HG02840 (cell line): Measurements from ENCODE around the gene RPTOR.

Source experiments
- ATAC-seq: cut with Tn5 transposase; IDR thresholded peaks from one replicate; pipeline ENCODE4 v1.9.1; 2021; ENCODE audit warnings: mild to moderate bottlenecking, moderate library complexity, moderate number of reproducible peaks; ENCODE audit not compliant: unreplicated experiment, low FRiP score

Gene RPTOR

DNA sequence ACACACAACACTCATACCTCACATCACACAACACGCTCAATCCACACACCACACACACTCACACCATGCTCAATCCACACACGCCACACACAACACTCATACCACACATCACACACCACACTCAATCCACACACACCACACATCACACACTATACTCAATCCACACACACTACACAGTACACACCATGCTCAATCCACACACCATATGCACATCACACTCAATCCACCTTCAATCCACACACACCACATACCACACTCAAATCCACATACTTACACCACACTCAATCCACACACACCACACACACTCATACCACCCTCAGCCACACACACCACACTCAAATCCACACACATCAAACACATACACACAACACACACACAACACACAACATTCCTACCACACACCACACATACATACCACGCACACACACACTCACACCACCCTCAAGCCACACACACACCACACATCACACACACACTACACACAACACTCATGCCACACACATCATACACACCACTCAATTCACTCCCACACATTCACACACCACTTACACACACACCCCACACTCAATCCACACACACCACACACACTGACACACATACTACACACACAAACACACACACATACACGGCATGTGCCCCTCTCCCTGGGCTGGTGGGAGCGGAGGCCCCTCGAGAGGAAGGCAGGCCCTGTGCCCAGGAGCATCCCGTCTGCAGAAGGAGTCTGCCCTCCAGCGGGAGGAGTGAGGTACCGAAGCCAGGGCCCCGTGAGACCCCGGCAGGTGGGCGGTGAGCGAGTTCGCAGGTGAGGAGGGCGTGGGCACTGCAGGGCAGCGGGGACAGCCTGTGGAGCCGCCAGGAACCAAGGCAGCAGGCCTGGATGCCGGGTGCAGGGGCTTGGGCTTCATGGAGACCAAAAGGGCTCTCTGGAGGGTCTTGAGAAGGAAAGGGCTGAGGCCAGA lies 33.1 kb upstream of the RPTOR start:
- ATAC-seq, result no peak

DNA sequence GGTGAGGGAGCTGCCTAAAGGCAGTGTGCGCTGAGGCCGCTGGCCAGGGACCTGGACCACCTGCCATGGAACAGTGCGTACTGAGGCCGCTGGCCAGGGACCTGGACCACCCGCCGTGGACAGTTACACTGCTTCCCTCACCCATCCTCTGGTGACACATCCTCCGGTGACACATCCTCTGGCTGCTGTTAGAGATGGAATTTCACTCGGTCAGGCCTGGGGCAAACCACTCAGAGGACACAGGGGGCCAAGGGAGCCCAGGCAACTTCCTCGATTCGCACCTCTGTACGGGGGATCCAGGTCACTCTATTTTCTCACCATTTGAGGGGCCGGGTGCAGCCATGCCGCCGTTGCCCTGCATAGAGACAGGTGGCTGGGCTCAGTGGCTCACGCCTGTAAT lies 32.4 kb upstream of the RPTOR start:
- ATAC-seq, result no peak

DNA sequence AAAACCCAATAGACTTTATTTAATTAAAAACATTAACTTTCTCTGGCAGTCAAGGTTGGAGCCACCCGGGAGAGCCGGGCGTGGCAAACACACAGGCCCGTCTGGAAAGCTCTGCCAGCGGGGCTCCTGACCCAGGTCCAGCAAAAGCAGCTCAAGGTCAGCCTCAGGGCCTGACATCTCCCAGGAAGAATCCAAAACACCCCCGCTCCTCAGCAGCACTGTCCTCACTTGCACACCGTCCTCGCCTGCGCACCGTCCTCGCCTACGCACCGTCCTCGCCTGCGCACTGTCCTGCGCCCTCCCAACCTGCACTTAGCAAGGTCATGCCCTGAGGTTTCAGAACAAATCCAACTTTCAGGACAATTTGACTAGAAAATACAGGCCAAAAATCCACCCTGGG lies 31.4 kb upstream of the RPTOR start:
- no peak for ATAC-seq

DNA sequence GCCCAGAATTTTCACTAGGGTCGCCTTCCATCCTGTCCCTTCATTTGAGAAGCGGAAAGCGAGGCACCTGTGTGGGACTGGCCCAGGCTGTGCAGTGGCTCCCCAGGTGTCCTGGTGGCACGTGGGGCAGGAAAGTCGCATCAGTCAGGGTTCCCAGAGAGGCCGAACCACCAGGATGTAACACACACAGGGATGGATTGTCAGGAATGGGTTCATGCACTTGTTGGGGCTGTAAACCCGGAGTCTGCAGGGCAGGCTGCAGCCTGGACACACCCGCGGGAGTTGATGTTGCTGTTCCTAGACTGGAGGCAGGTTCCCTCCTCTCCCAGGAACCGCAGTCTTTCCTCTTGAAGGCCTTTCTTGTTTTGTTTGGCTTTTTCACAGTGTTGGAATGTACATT lies 30.7 kb upstream of the RPTOR start:
- ATAC-seq, result no peak

DNA sequence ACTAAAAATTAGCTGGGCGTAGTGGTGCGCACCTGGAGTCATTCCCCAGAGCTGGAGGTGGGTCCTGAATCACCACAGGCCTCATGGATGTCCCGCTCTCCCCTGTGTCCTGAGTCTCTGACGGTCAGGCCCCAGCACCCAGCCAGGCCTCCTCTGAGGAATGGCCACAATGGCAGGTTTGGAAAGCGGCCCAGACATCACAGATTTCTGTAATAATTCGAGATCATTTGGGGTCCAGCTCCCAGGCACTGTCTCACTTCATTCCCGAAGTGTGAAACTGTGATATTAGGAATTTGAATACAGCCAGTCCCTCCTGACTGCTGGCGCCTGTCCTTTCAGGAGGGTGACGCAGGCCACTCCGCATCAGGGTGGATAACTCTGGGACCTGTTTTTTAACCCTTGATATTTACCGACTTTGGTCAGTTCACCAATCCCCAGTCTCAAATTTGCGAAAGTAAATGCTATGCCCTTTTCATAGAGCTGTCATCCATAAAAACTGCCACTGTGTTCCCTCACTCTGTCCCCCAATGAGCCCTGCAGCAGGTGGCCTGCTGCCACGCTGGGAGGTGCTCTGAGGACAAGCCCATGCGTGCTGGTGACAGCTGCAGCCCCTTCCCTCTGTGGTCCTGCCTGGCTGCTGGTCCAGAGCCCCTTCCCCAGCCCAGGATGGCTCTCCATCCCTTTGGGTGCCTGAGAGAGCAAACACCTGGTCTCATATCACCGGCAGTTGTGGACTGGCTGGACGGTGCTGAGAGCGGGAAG lies 28.3 kb upstream of the RPTOR start:
- ATAC-seq, result no peak

DNA sequence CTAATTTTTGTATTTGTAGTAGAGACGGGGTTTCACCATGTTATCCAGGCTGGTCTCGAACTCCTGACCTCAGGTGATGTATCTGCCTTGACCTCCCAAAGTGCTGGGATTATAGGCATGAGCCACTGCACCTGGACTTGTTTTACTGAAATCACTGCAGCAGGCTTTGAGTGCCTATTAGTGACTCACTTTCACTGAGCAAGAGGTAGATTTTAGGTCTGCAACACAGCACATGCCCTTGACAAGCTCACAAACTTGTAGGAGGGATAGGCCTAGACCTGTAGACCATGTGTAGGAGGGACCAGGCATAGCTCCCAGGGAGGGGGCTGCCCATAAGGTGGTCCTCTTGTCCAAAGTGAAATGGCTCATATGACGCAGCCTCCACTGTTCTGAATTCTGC lies 27.0 kb upstream of the RPTOR start:
- no peak for ATAC-seq

DNA sequence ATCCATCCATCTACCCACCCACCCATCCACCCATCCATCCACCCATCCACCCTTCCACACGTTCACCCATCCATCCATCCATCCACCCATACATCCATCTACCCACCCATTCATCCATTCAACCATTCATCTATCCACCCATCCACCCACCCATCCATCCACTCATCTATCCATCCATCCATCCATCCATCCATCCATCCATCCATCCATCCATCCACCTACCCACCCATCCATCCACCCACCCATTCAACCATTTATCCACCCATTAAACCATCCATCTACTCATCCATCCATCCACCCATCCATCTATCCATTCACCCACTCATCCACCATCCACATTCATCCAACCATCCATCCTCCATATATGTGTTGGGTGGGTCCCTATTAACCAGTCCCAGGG lies 26.2 kb upstream of the RPTOR start:
- ATAC-seq, result no peak

DNA sequence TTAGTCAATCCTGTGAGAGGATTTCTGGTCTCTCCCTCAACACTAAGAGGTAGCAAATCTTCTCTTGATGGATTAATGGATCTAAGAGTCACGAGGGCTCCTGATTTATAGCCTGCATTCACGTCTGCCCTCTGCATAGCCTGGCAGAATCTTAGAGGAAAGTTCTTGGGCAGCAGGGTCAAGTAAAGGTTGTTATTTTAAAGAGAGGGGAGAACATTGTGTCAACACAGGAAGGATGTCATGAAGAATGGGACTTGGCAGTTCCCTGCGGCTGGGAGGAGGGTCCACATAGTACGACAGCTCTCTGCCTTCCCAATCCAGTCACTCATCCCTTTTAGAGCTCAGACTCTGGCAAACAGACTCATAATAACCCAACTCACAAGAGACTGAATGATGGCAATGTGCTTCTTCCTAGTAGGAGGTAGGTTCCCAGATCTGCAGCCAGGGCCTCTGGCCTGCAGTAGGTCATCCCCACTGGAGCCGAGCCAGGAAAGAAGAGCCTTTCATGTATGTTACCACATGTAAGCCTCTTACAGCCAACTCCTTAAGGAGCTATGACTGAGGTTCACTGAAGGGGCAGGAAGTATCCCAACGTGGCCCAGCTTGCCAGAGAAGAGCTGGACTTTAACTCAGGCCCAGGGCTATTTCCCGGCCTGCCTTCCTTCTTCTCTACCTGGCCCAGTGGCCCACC lies 25.4 kb upstream of the RPTOR start:
- ATAC-seq, result no peak

DNA sequence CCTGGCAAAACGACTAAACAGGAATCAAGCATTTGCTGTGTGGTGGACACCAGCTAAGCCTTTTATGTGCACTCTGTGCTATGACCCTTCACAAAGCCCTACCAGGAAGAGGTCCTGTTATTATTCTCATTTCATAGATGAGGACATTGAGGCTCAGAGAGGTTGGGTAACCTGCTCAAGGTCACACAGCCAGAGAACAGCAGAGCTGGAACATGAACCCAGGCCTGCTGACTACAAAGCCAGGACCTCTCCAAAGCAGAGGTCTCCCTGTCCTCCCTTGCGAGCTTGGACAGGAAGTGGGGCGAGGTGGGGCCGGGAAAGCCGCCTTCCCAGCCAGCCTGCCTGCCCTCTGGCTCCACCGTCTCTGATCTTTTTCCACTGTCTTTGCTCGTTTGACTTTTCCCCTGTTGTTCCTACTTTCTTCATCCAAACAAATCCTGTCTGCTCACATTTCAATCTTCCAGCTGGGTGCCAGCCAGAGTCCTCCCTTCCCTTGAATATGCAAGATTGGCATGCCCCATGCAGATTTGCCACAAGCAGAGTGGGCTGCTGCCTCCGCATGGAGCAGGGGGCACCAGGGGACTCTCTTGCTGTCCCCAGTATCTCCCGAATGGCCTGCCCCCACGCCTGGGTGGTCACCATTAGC lies 23.7 kb upstream of the RPTOR start:
- ATAC-seq, result no peak

DNA sequence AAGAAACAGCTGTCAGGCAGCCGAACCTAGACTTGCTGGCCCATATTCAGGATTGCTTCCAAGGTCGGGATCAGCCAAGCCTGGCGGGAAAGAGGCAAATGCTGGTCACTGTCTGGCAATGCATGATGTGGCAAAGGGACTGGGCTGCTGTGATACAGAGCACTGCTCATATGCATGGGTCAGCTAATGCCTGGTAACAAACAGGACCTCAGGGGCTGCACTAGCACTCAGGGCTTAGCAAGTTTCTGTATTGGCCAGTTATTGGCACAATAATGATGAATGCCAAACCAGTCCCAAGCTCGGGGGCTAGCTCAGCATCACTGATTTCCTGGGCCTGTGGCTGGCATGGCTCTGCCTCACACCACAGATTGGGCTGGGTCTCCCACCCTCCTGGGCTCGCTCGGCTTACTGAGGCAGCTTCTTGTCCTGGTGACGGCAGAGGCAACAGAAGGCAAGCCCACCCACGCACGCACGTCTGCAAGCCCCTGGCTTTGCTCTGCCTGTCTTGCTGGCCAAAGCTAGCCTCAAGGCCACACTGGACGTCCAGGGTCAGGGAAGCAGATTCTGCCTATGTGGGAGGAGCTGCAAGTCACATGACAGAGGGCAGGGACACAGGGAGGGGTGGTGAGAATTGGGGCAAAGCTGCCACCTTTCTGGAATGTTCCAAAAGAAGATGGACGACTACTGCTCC lies 21.4 kb upstream of the RPTOR start:
- ATAC-seq, result no peak

DNA sequence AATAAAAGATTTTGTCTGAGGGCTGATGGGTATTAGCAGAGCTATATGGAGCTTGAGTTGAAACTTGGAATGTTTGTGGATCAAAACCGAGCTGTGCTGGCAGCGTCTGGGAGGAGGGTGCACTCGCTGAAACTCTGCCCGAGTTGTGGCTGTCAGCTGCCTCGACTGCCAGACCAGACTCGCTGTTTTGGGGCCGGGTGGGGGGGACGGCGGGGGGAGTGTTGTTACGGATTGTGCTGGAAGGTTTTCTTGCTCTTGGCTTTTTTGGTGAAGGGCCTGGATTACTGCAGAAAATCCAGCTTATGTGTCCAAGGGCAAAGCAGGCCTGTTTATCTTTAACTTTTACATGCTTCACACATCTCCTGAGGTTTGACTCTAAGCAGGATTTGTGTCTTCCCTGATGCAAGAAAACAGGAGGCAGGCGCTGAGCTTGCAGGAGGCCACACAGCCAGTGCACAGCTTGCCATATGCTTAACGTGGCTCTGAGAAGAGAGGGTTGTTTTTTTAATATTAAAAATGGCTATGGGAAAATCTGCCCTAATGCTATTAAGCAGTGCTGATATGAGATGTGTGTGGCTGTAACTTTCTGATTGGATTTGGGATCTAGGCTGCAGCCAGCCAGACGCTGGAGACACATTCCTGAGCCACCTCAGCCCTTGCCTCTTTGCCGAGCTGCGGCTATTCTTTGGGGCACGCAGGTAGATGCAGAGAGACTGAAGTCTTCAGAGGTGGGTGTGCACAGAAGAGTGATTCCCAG lies 20.5 kb upstream of the RPTOR start:
- no peak for ATAC-seq

DNA sequence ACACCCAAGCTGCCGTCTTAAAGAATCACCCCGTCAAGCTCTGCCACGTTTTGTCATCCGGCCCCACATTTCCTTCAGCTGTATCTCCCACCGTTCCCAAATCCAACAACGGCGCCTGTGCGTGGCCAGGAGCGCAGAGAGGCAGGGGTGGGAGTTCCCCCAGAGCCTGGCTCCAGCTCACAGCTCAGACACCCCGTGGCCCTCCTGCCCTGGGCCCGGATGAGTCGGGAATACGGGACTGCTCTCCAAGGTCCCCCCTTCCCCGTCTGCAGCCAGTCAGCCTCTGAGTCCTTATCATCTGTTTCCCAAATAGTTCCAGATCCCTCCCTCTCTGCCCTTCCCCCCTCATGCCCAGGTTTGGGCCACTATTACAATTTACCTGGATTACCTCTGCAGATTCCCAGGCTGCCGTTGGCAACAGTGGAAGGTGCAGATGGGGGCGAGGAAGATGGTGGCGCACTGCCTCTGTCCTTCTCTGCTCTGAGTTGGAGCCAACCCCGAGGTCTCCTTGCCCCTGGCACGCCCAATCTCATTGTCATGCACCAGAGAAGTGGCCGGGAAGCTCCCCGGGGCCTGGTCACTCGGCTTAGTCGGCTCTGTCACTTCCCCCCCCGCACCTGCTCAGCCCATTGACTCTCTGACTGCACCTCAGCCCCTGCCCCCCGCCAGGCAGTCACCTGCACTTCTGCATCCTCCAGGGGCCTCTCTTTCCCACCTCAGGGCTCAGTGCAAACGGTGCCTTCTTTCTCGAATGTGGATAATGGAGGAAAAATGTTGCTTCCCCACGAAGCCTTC lies 18.3 kb upstream of the RPTOR start:
- ATAC-seq, result no peak

DNA sequence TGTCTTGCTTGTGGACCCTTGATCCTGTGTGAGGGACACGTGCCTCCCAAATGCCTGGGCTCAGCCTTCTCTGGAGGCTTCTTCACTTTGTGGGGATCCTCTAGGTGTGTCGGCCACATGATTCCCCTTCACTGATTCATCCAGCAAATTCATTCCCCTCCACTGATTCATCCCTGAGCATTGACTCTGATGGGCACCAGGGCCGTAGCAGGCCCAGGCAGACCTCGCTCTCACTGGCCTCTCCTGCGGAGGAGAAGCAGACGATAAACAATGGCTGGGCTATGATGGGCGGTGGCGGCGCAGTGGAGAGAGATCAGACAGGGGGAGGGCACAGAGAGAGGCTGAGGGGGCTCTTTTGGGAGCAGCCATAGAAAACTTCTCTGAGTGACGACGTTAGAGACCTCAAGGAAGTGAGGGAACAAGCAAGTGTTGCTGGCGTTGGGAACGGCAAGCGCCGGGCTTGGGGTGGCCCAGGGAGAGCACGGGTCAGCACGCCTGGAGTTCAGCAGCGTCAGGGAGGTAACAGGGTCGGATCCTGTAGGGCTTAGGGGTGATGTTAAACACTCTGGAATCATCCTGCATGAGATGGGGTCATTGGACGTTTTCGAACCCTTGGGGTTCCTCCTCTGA lies 17.5 kb upstream of the RPTOR start:
- ATAC-seq, result no peak

DNA sequence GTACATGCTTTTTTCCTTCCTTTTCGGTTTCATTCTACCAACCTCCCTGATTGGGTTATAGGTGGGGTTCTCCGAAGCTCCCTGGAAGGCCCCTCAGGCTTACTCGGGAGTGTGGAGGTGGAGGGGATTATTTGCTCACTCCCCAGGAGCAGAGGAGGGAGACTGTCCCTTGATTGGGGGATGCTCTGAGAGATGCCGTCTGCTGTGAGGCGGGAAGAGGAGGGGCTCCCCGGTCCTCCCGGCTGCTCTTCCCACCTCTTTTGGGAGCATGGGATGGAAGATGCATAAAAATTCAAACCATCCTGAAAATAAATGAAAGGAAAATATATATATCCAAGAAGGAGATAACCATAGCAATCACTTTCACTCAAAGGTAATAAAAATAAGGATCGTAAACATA lies 16.1 kb upstream of the RPTOR start:
- ATAC-seq, result no peak

DNA sequence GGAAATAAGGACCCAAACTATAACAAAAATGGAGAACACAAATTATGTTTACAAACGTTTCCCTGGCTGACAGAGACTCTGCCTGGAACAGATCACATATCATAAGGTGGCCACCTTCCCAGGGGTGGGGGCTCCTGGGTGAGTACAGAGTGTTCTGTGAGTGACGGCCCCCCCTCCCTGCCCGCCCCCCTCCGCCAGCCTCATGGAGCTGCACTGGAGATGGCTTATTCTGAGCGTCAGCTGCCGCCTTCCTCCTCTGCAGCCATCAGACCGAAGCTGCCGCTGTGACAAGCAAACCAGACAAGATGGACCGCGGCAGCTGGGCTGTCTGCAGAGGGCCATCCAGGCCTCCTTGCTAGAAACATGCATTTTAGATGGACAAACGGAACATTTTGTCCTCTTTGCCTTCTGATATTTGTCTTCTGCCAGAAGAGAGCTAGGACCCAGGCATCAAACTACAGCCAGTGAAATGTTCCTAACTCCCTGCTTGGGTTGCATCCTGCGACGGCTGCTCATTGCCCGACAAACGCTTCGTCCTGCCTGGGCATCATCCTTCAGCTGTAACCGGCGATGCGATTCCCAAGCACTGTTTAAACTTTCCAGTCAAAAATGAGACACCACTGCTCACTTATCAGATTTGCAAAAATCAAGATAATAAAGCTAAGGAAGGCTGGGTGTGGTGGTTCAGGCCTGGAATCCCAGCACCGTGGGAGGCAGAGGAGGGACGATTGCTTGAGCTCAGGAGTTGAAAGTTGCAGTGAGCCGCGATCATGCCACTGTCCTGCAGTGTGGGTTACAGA lies 15.3 kb upstream of the RPTOR start:
- no peak for ATAC-seq

DNA sequence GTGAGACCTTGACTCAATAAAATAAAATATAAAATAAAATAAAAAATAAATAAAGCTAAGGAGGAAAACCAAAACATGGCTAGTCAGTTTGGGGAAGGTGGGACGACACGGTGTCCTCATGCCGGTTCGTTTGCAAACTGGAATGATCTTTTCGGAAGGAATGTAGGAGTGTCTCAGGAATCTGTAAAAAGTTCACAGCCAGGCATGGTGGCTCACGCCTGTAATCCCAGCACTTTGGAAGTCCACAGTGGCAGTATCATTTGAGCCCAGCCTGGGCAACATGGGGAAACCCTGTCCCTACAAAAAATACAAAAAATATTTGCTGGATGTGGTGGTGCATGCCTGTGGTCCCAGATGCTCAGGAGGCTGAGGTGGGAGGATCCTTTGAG lies 14.7 kb upstream of the RPTOR start:
- no peak for ATAC-seq

DNA sequence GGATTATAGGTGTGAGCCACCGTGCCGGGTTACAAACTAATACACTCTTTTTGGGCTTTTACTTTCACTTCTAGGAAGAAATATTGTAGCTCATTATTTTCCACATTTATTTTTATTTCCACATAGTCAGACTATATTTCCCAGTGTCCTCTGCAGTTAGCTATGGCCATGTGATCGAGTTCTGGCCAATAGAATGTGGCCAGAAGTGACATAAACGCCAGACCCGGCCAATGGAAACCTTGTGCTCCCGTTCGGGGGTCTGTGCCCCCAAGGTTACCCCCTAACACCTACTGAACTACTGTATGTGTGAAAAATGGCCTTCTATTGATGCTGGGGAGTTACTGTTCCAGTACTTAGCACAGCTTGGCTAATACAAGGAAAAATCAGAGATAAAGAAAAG lies 13.2 kb upstream of the RPTOR start:
- ATAC-seq, result no peak
